Mononuclear cell (primary cell): Measurements from ENCODE around the gene MBNL1. TPM values are rescaled to one million over a fixed set of nuclear protein-coding genes. Genes with fewer than 3 reads are reported as not detected.

Experiments used
- H3K27me3 ChIP-seq: 2 replicates; pipeline ENCODE4 v1.6.0; 2011; ENCODE audit warnings: low read length, control low read depth; ENCODE audit not compliant: insufficient read depth
- H3K4me1 ChIP-seq: 2 replicates; pipeline ENCODE4 v1.5.1; 2011; ENCODE audit warnings: mild to moderate bottlenecking, low read length, control low read depth; ENCODE audit not compliant: insufficient read depth
- H3K4me3 ChIP-seq: 2 replicates; pipeline ENCODE4 v1.5.1; 2011; ENCODE audit warnings: mild to moderate bottlenecking, low read length, moderate library complexity
- H3K9me3 ChIP-seq: 2 replicates; pipeline ENCODE4 v1.5.1; 2011; ENCODE audit warnings: low read depth, mild to moderate bottlenecking, control low read depth, low read length
- total RNA-seq: library from RNA; depleted of rRNA; stranded (reverse); fragments of >200 nt; gene quantifications from one replicate; pipeline ENCODE4 v1.2.3, GENCODE V29; 2012

The MBNL1 gene
- total RNA-seq, 1 donor: 929 TPM

- Histone ChIP-seq H3K9me3 (no peaks in the 10 kb centered on the region), H3K27me3 (no peaks in the 10 kb centered on the region), H3K4me3 (no peak overlapping the region), H3K4me1 (peaks cover 24% of the 10 kb centered on the region)
Measured at GRCh38 chr3:152346740-152347139, 78.0 kb downstream of the MBNL1 start.

- H3K4me3 ChIP-seq: no peak overlapping the region
- H3K4me1 ChIP-seq: peaks cover 29% of the 10 kb centered on the region
- H3K9me3 ChIP-seq: no peaks in the 10 kb centered on the region
- no peaks in the 10 kb centered on the region for H3K27me3 ChIP-seq
Measured at GRCh38 chr3:152348436-152349177, 79.9 kb downstream of the MBNL1 start.

GRCh38 chr3:152349392-152349791, 80.7 kb downstream of the MBNL1 start:
- Histone ChIP-seq H3K4me1 (peaks cover 26% of the 10 kb centered on the region), H3K9me3 (no peaks in the 10 kb centered on the region), H3K4me3 (no peak overlapping the region), H3K27me3 (no peaks in the 10 kb centered on the region)

- H3K9me3 ChIP-seq: no peaks in the 10 kb centered on the region
- peaks cover 24% of the 10 kb centered on the region for H3K4me1 ChIP-seq
- no peaks in the 10 kb centered on the region for H3K27me3 ChIP-seq
- no peak overlapping the region for H3K4me3 ChIP-seq
Measured at GRCh38 chr3:152350139-152350538, 81.4 kb downstream of the MBNL1 start.

GRCh38 chr3:152350776-152351175, 82.0 kb downstream of the MBNL1 start:
- Histone ChIP-seq H3K4me1 (peaks cover 22% of the 10 kb centered on the region), H3K27me3 (no peaks in the 10 kb centered on the region), H3K4me3 (no peak overlapping the region), H3K9me3 (no peaks in the 10 kb centered on the region)

- Histone ChIP-seq H3K9me3 (no peaks in the 10 kb centered on the region), H3K4me1 (peaks cover 24% of the 10 kb centered on the region), H3K27me3 (no peaks in the 10 kb centered on the region), H3K4me3 (no peak overlapping the region)
Measured at GRCh38 chr3:152352554-152352953, 83.8 kb downstream of the MBNL1 start.

- Histone ChIP-seq H3K4me1 (peaks cover 26% of the 10 kb centered on the region), H3K4me3 (no peak overlapping the region), H3K9me3 (no peaks in the 10 kb centered on the region), H3K27me3 (no peaks in the 10 kb centered on the region)
Measured at GRCh38 chr3:152353578-152353977, 84.8 kb downstream of the MBNL1 start.

- Histone ChIP-seq H3K4me1 (peaks cover 19% of the 10 kb centered on the region), H3K4me3 (no peak overlapping the region), H3K27me3 (no peaks in the 10 kb centered on the region), H3K9me3 (no peaks in the 10 kb centered on the region)
Measured at GRCh38 chr3:152355744-152356665, 87.3 kb downstream of the MBNL1 start.

GRCh38 chr3:152356870-152357276, 88.1 kb downstream of the MBNL1 start:
- H3K9me3 ChIP-seq: no peaks in the 10 kb centered on the region
- H3K4me3 ChIP-seq: no peak overlapping the region
- peaks cover 19% of the 10 kb centered on the region for H3K4me1 ChIP-seq

GRCh38 chr3:152357587-152357986, 88.9 kb downstream of the MBNL1 start:
- Histone ChIP-seq H3K27me3 (no peaks in the 10 kb centered on the region), H3K4me1 (peaks cover 14% of the 10 kb centered on the region), H3K9me3 (no peaks in the 10 kb centered on the region), H3K4me3 (no peak overlapping the region)

More at GRCh38 chr3:152356870-152357276, 88.1 kb downstream of the MBNL1 start:
- H3K27me3 ChIP-seq: no peaks in the 10 kb centered on the region

GRCh38 chr3:152359385-152360248, 90.9 kb downstream of the MBNL1 start:
- Histone ChIP-seq H3K9me3 (no peaks in the 10 kb centered on the region), H3K4me3 (no peak overlapping the region), H3K4me1 (peaks cover 10% of the 10 kb centered on the region), H3K27me3 (no peaks in the 10 kb centered on the region)

- Histone ChIP-seq H3K4me1 (peaks cover 10% of the 10 kb centered on the region), H3K4me3 (no peak overlapping the region), H3K27me3 (no peaks in the 10 kb centered on the region), H3K9me3 (no peaks in the 10 kb centered on the region)
Measured at GRCh38 chr3:152360302-152360701, 91.6 kb downstream of the MBNL1 start.

- Histone ChIP-seq H3K4me1 (peaks cover 8% of the 10 kb centered on the region), H3K9me3 (no peaks in the 10 kb centered on the region), H3K4me3 (no peak overlapping the region), H3K27me3 (no peaks in the 10 kb centered on the region)
Measured at GRCh38 chr3:152360966-152361365, 92.2 kb downstream of the MBNL1 start.

- Histone ChIP-seq H3K27me3 (no peaks in the 10 kb centered on the region), H3K4me1 (peaks cover 8% of the 10 kb centered on the region), H3K9me3 (no peaks in the 10 kb centered on the region), H3K4me3 (no peak overlapping the region)
Measured at GRCh38 chr3:152362086-152362485, 93.4 kb downstream of the MBNL1 start.

GRCh38 chr3:152364237-152364636, 95.5 kb downstream of the MBNL1 start:
- H3K4me1 ChIP-seq: peaks cover 8% of the 10 kb centered on the region
- H3K9me3 ChIP-seq: no peaks in the 10 kb centered on the region

More at GRCh38 chr3:152364237-152364636, 95.5 kb downstream of the MBNL1 start:
- Histone ChIP-seq H3K4me3 (no peak overlapping the region), H3K27me3 (no peaks in the 10 kb centered on the region)
